Common myeloid progenitor, CD34-positive (primary cell): Measurements from ENCODE around the gene SMC5.

Source experiments
- CTCF ChIA-PET: fragments of 350-600 bp; sonication (Branson Sonifier 250); formaldehyde crosslinking; loops from one replicate; lab custom pipeline; 2021; ENCODE audit warnings: antibody characterized with exemption; lab: Charles Lee
- POLR2A ChIA-PET: fragments of 350-600 bp; sonication (Branson Sonifier 250); formaldehyde crosslinking; loops from one replicate; lab custom pipeline; 2021; ENCODE audit warnings: antibody characterized with exemption; lab: Charles Lee
- DNase-seq, 3 donors: peaks; one replicate each; pipeline versions ENCODE4 v3.0.0 to v3.0.0-alpha.2; 2013
- H3K27ac ChIP-seq, 2 experiments: 1 replicate in 1 of 2; 2 replicates in 1 of 2; pipeline ENCODE4 v1.7.0; 2013; ENCODE audit warnings: inconsistent platforms in 2 of 2, low read length in 2 of 2, mild to moderate bottlenecking in 2 of 2, low read depth in 1 of 2, moderate library complexity in 1 of 2; ENCODE audit not compliant: severe bottlenecking in 2 of 2, insufficient read depth in 1 of 2, poor library complexity in 1 of 2
- H3K27me3 ChIP-seq, 5 experiments: replicated peaks in 2 of 5; 1 replicate in 3 of 5; 2 replicates in 2 of 5; pipeline versions ENCODE4 v1.6.1 to v1.7.0; 2013; ENCODE audit warnings: low read length in 4 of 5, mild to moderate bottlenecking in 2 of 5, moderate library complexity in 2 of 5, inconsistent platforms in 1 of 5; ENCODE audit not compliant: insufficient read depth in 5 of 5, control insufficient read depth in 4 of 5
- H3K36me3 ChIP-seq, 4 experiments: 1 replicate in 2 of 4; 2 replicates in 2 of 4; pipeline versions ENCODE4 v1.6.1 to v1.7.0; 2013; ENCODE audit warnings: low read length in 3 of 4, control low read depth in 1 of 4, mild to moderate bottlenecking in 1 of 4; ENCODE audit not compliant: control insufficient read depth in 4 of 4, insufficient read depth in 4 of 4
- H3K4me1 ChIP-seq, 4 experiments: 1 replicate in 3 of 4; 2 replicates in 1 of 4; pipeline versions ENCODE4 v1.6.1 to v1.7.1; 2013; ENCODE audit warnings: low read length in 3 of 4, mild to moderate bottlenecking in 3 of 4, control low read depth in 1 of 4, inconsistent platforms in 1 of 4, moderate library complexity in 1 of 4; ENCODE audit not compliant: control insufficient read depth in 4 of 4, insufficient read depth in 4 of 4; ENCODE audit errors: control extremely low read depth in 1 of 4
- H3K4me3 ChIP-seq, 7 experiments: 1 replicate in 4 of 7; 2 replicates in 3 of 7; pipeline versions ENCODE4 v1.5.1 to v1.7.0; 2013; ENCODE audit warnings: mild to moderate bottlenecking in 7 of 7, low read length in 6 of 7, moderate library complexity in 6 of 7, inconsistent platforms in 2 of 7, low read depth in 2 of 7, control low read depth in 1 of 7; ENCODE audit not compliant: insufficient read depth in 4 of 7, control insufficient read depth in 1 of 7; ENCODE audit errors: extremely low read depth in 1 of 7
- H3K9me3 ChIP-seq, 5 experiments: 1 replicate in 4 of 5; 2 replicates in 1 of 5; pipeline versions ENCODE4 v1.6.1 to v1.7.1; 2013; ENCODE audit warnings: low read length in 4 of 5, mild to moderate bottlenecking in 2 of 5, inconsistent platforms in 1 of 5, low read depth in 1 of 5, moderate library complexity in 1 of 5; ENCODE audit not compliant: control insufficient read depth in 4 of 5, insufficient read depth in 2 of 5; ENCODE audit errors: control extremely low read depth in 1 of 5
- WGBS: methylation state at CpG from one replicate; pipeline ENCODE4 v1.1.5; 2013; ENCODE audit not compliant: insufficient coverage; 5-methylcytosine and 5-hydroxymethylcytosine counted together

Gene SMC5

GRCh38 chr9:70367305-70367930, 108.6 kb downstream of the SMC5 start:
- Histone ChIP-seq H3K4me1 (no peaks in the 10 kb centered on the region), H3K4me3 (no peak overlapping the region), H3K9me3 (no peaks in the 10 kb centered on the region), H3K27me3 (no peaks in the 10 kb centered on the region), H3K36me3 (no peaks in the 10 kb centered on the region), H3K27ac (no peak overlapping the region)
- no peak for DNase-seq
- POLR2A ChIA-PET: no interaction called here
- CTCF ChIA-PET: interaction anchor here (0.7 to 1.5 kb wide), 3 partner anchors 10 to 235 kb away, joined by 3 read pairs; no protein-coding TSS in a partner anchor
- 0% methylated on average over 1 of the region's 6 CpGs for WGBS

GRCh38 chr9:70374962-70375618, 116.3 kb downstream of the SMC5 start:
- Histone ChIP-seq H3K9me3 (no peaks in the 10 kb centered on the region), H3K4me3 (no peak overlapping the region), H3K4me1 (no peaks in the 10 kb centered on the region), H3K27ac (no peak overlapping the region), H3K36me3 (no peaks in the 10 kb centered on the region), H3K27me3 (no peaks in the 10 kb centered on the region)
- ChIA-PET CTCF (interaction anchor here (1.4 kb wide), 1 partner anchor 227 kb away, joined by 3 read pairs; no protein-coding TSS in a partner anchor), POLR2A (no interaction called here)
- DNase-seq: peak in 1 of 3 donors; percentile 33
- WGBS: 93% methylated on average over 9 of the region's 17 CpGs

GRCh38 chr9:70382046-70382708, 123.4 kb downstream of the SMC5 start:
- ChIA-PET CTCF (interaction anchor here (1.6 kb wide), 1 partner anchor 11 kb away, joined by 3 read pairs; no protein-coding TSS in a partner anchor), POLR2A (no interaction called here)
- Histone ChIP-seq H3K27me3 (no peaks in the 10 kb centered on the region), H3K4me3 (no peak overlapping the region), H3K36me3 (peaks cover 0 to 7% (median 0%) of the 10 kb centered on the region in 4 experiments), H3K9me3 (no peaks in the 10 kb centered on the region), H3K4me1 (no peaks in the 10 kb centered on the region), H3K27ac (no peak overlapping the region)
- 97% methylated on average over 5 of the region's 6 CpGs for WGBS
- no peak for DNase-seq

- POLR2A ChIA-PET: no interaction called here
- H3K4me1 ChIP-seq: no peaks in the 10 kb centered on the region
- H3K27ac ChIP-seq: no peak overlapping the region
- CTCF ChIA-PET: interaction anchor here (1.3 to 1.6 kb wide), 2 partner anchors 10 to 16 kb away, joined by 3 read pairs; no protein-coding TSS in a partner anchor
- 98% methylated on average over 9 of the region's 9 CpGs for WGBS
- peaks cover 0 to 11% (median 0%) of the 10 kb centered on the region in 4 experiments for H3K36me3 ChIP-seq
- H3K9me3 ChIP-seq: no peaks in the 10 kb centered on the region
- no peak for DNase-seq
- no peak overlapping the region for H3K4me3 ChIP-seq
- no peaks in the 10 kb centered on the region for H3K27me3 ChIP-seq
Observed at GRCh38 chr9:70382709-70383605, 124.2 kb downstream of the SMC5 start.

GRCh38 chr9:70385426-70385825, 126.6 kb downstream of the SMC5 start:
- Histone ChIP-seq H3K4me1 (no peaks in the 10 kb centered on the region), H3K36me3 (peaks cover 0 to 11% (median 0%) of the 10 kb centered on the region in 4 experiments), H3K9me3 (no peaks in the 10 kb centered on the region), H3K27ac (no peak overlapping the region), H3K4me3 (no peak overlapping the region), H3K27me3 (no peaks in the 10 kb centered on the region)
- POLR2A ChIA-PET: no interaction called here
- CTCF ChIA-PET: interaction anchor here (1.6 kb wide), 1 partner anchor 13 kb away, joined by 5 read pairs; no protein-coding TSS in a partner anchor
- 100% methylated on average over 1 of the region's 3 CpGs for WGBS
- DNase-seq: no peak

GRCh38 chr9:70387663-70388062, 128.9 kb downstream of the SMC5 start:
- 93% methylated on average over 19 of the region's 23 CpGs for WGBS
- no peak for DNase-seq
- Histone ChIP-seq H3K27ac (no peak overlapping the region), H3K9me3 (no peaks in the 10 kb centered on the region), H3K4me3 (no peak overlapping the region), H3K27me3 (no peaks in the 10 kb centered on the region), H3K4me1 (no peaks in the 10 kb centered on the region), H3K36me3 (peaks cover 0 to 11% (median 0%) of the 10 kb centered on the region in 4 experiments)
- POLR2A ChIA-PET: no interaction called here
- CTCF ChIA-PET: interaction anchor here (1.9 kb wide), 1 partner anchor 215 kb away, joined by 5 read pairs; no protein-coding TSS in a partner anchor
